Stimulated activated naive CD4-positive, alpha-beta T cell (primary cell): ENCODE results near the gene WDR4.
"Not testable (repeated sequence)": the region's sequence is repeated elsewhere in the genome, so short reads cannot be mapped to it uniquely, and the experiment has no call there.

Source experiments
- DNase-seq, 6 experiments: peaks; one replicate each; lab custom pipeline; 2025; lab: John Stamatoyannopoulos, UW

The WDR4 gene

DNA sequence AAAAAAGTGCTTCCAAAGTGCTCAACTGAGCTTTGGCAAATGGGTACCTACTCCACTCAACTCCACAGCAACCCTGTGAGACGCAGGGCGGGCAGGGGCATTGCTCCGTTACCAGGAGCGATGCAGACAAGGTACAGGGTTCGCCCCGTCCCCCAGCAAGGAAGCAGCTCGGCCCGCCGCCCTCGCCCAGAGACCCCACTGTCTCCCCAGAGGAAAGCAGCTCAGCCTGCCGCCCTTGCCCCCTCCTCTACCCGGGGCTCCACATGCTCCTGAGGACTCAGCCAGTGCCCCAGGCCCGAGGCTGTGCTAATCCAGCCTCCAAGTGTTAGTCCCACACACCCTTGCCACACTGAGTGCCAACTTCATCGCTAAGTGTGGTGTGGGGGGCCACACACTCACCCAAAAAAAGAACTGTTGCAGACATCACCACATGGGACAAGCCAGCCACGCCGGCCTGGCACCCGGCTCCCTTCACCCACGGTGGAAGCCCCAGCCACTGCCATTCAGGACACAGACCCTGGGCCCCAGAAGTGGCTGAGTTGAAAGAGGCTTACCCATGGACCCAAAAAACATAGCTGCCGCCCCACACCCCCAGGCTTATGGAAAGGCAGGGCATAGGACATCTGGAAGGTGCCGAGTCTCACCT lies 26.3 kb downstream of the WDR4 start:
- no peak for DNase-seq

DNA sequence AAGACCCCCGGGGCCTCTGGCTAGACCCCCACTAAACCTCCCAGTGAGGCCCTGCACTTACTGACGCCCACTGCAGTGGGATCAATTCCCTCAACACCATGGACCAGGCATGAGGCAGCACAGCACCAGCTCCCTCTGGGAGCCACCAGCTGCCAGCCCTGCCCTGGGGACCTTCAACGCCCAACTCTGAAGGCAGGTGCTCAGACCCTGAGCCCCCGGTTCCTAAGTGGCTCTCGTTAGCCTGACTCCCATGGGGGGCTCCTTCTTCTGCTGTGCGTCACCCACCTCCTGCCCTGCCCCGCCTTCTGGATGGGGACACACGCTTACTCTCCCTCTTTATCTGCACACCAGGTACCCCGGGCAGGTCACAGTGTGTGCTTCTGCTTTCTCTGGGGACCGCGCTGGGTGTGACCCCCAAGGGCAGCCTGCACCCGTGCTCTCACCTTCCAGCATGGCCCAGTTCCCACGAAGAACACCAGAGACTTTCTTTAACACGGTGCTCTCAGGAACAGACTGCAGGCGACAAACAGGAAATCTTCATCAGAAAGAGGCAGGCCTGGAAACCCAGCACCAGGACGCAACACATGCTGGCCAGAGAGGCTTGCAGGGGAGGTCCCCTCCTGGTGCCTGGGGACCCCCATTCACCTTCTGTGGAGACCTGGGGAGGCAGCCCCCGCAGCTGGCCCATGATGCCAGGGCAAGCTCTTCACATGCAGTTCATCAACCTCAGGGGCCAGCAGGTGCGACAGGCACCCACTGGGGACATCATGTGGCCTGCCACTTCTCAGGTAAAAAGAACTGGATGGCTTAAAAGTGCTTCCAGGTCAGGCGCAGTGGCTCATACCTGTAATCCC lies 27.3 kb downstream of the WDR4 start:
- DNase-seq = no peak

- DNase-seq = peak in 4 of 6 experiments; percentile 3 to 18 (median 9)
Measured at GRCh38 chr21:42850866-42851391, 28.4 kb downstream of the WDR4 start.

DNA sequence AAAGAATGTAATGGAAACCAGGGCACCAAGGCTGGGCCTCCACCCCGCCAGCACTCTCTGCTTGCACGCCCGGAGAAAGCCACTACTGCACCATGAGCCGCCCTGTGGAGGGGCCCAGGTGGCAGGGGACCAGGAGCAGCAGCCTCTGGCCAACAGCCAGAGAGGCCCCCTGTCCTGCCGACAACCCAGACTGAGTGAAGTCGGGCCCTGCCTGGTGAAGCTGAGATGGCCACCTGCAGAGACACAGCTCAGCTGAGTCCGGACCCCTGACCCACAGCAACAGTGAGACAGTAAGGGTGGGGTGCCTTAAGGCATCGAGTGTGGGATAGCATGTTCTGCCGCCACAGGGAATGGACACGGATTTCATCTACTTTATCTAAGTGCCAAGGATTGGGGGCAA lies 28.9 kb downstream of the WDR4 start:
- DNase-seq = no peak

- no peak for DNase-seq
Measured at GRCh38 chr21:42849759-42850412, 29.5 kb downstream of the WDR4 start.

GRCh38 chr21:42848932-42849758 lies 30.2 kb downstream of the WDR4 start:
- DNase-seq = no peak

DNA sequence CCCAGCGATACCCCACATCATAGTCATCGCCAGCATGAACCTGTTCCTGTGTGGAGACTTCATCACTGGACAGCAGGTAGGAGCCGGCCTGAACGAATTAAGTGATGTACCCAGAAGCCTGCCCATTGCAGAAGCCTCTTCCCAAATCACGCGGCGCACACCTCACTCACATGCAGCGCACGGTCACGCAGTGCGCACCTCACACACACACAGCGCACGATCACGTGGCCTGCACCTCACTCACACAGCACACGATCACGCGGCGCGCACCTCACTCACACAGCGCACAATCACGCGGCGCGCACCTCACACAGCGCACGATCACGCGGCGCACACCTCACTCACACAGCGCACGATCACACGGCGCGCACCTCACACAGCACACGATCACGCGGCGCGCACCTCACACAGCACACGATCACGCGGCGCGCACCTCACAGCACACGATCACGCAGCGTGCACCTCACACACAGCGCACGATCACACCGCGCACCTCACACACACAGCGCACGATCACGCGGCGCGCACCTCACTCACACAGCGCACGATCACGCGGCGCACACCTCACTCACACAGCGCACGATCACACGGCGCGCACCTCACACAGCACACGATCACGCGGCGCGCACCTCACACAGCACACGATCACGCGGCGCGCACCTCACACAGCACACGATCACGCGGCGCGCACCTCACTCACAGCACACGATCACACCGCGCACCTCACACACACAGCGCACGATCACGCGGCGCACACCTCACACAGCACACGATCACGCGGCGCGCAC lies 31.0 kb downstream of the WDR4 start:
- not testable (repeated sequence) for DNase-seq

DNA sequence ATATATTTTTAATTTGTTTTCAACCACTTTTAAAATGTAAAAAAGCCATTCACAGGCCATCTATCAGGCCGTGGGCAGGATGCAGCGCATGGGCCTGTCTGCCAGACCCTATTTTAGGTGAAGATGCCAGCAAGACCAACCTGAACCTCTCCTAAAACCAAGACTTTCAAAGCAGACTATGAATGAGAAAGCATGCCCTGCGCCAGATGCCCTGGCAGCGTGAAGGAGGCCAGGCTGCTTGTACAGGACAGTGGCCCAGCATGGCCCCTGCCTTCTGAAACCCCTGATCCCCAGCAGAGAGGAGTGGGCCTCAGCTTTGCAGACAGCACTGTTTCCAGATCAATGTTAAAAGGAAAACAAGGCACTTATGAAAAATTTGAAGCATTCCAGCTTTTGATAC lies 31.6 kb downstream of the WDR4 start:
- no peak for DNase-seq

GRCh38 chr21:42847051-42847707 lies 32.2 kb downstream of the WDR4 start:
- no peak for DNase-seq

DNA sequence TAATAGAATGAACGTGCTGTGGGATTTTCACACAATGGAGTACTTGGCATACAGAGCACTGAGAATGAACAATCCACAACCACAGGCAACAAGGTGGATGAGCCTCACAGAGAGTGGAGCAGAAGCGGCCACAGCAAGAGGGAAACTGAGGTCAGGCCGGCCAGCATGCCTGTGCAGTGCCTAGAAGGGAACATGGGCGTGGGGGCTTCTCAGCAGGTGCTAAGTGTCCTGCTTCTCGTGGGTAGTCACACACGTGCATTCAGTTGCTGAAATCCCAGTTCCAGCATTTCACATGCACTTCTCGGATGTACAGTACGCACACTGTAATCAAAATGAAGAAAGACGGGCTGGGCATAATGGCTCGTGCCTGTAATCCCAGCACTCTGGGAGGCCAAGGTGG lies 33.1 kb downstream of the WDR4 start:
- no peak for DNase-seq

DNA sequence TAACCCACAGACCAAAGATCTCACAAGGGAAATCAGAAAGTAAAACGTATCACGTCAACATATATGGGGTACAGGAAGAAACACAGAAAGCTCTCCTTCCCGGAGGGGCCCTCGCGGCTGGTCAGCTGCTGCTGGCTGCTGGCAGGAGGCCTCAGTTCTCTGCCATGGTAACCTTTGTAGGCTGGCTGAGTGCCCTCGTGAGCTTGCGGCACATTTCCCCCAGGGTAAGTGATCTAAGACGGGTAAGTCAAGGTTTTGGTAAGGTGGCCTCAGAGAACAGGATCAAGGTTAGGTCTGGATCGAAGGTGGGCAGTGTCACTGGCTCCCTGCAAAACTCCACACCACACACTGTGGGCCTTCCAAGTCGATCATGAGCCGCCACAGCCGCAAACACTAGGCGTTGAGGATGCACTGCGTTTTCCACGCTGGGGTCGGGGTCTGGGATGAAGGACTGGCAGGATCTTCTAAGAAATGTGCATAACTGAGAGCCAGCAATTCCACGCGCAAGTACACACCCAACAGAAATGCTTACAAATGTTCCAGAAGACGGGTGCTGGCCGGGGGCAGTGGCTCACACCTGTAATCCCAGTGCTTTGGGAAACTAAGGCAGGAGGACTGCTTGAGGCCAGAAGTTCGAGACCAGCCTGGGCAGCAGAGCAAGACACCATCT lies 33.9 kb downstream of the WDR4 start:
- DNase-seq = no peak

DNA sequence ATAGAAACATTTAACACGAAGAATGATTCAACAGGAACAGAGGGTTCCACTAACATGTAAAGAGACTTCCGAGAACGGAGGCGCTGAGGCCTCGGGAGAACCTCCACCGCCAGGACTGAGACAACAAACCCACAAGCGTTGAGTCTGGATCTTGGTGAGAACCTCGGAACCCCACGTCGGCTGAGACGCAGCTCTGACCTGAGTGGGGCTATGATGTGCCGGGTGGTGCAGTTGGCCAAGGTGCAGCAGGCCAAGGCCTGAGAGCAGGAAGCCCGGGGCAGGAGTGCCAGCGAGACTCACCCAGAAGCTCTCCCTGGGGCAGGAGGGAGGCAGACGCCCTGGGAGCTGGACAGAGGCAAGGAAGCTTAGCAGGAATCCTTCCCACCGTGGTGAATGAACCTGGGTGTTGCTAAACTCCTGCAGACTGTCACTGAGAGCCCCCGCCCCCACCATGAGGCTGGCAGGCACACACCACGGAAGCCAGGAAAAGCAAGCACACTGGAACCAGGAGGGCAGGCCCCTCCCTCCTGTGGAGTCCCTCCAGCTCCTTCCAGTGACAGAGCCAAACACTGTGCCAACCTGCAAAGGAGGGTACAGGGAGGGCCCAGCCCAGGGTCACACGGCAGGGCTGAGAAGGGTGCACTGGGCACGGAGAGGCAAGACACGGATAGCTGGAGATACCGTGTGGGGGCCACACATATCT lies 34.8 kb downstream of the WDR4 start:
- no peak for DNase-seq

DNA sequence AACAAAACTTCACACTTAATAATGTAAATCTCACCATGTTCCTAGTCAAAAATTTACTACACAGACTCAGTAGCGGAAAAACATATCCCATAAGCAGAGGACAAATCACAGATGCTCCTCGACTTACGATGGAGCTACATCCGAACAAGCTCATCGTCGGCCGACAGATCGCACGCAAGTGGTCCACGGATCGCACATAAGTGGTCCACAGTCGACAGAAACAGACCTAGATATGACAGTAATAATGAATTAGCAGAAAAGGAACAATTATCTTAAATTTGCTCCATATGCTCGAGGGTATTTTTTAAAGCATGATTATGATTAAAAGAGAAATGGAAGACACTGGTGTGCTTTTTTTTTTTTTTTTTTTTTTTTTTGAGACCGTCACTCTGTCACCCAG lies 36.3 kb downstream of the WDR4 start:
- DNase-seq = no peak

GRCh38 chr21:42841916-42842655 lies 37.3 kb downstream of the WDR4 start:
- not testable (repeated sequence) for DNase-seq

DNA sequence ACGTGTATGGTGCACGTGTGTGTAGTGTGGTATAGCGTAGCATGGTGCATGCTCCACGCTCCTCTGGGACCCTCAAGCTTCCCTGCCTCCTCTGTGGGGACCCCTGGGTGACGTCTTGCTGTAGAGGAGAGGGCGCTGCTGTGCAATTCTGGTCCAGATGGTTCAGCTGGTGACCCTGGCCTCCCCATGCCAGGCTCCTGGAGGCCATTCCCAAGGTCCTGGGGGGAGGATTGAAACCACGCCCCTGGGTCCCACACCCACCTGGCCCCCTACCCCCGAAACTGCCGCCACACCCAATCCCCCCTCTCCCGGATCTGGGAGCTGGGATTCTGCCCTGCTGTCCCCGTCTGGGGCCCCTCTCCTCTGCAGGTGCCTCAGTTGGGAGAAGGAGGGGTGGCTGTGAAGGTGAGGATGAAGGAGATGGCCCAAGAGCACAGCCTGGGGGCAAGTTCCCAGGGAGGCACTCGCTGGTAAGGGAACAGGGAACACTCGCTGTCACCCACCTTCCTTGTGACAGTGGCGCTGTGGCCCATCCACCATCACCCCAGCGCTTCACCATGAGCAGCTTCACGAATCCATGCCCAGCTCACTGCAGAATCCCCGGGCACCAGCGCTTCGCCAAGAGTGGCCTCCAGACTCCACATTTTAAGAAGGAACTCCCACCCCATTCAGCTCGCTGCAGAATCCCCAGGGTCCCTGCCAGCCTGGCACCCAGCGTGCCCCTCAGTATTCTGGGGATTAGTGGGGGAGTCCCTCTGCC lies 38.0 kb downstream of the WDR4 start:
- DNase-seq = no peak

DNA sequence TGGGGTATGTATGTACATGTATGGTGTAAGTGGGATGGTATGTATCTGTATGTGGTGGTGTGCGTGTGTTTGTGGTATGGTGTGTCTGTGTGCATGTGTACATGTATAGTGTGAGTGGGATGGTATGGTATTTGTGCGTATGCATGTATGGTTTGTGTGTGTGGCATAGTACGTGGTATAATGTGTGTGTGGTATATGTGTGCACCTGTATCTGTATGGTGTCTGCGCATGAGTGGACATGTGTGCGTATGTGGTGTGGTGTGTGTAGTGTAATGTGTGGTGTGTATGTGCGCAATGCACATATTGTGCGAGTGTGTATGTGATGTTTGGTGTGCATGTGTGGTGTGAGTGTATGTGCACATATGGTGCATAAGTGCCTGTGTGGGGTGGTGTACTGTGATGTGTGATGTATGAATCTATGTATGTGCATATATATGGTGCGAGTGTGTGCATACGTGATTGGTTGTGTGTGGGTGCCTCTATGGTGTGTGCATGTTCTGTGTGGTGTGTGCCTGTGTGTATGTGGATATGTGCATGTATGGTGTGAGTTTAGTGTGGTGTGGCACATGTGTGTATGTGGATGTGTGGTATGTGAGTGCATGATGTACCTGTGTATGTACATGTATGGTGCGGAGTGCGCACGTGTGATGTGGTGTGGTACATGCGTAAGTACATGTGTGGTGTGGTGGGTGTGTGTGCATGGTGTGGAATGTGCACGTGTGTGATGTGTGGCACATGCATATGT lies 38.8 kb downstream of the WDR4 start:
- DNase-seq = no peak
